Upper lobe of right lung (tissue), 1 donor: ENCODE results near the gene BAIAP2L2. TPM values are rescaled to one million over a fixed set of nuclear protein-coding genes. Genes with fewer than 3 reads are reported as not detected.

Source experiments
- ATAC-seq: fragments of 200-7000 bp; cut with Tn5 transposase; one replicate; pipeline ENCODE4 v1.9.1; 2020; ENCODE audit warnings: mild to moderate bottlenecking, moderate library complexity
- DNase-seq: peaks from one replicate; pipeline ENCODE4 v3.0.0-alpha.2; 2020
- H3K27ac ChIP-seq: fragments of 200-600 bp; one replicate; pipeline ENCODE4 v1.8.0; 2022
- H3K27me3 ChIP-seq: fragments of 200-600 bp; one replicate; pipeline ENCODE4 v1.8.0; 2022; ENCODE audit warnings: mild to moderate bottlenecking
- H3K36me3 ChIP-seq: fragments of 200-600 bp; one replicate; pipeline ENCODE4 v1.8.0; 2022
- H3K4me1 ChIP-seq: fragments of 200-600 bp; one replicate; pipeline ENCODE4 v1.8.0; 2022
- H3K4me3 ChIP-seq: fragments of 200-600 bp; one replicate; pipeline ENCODE4 v1.8.0; 2022; ENCODE audit warnings: mild to moderate bottlenecking
- H3K9me3 ChIP-seq: fragments of 200-600 bp; one replicate; pipeline ENCODE4 v1.8.0; 2022
- CTCF ChIP-seq: fragments of 200-600 bp; IDR thresholded peaks from one replicate; pipeline ENCODE4 v1.8.0; 2022; ENCODE audit warnings: antibody characterized with exemption
- intact Hi-C: fragments of 100-400 bp; cut with DNase I; formaldehyde crosslinking; loops from one replicate; pipeline ENCODE4 v1.11.0; 2022
- total RNA-seq: library from RNA; stranded (reverse); fragmentation: NEBNext Ultra II Directional; extraction: Animal tissue kit (Norgen Biotek cat#: 25700); gene quantifications from one replicate; pipeline ENCODE4 v1.2.1, GENCODE V29; 2021
- donor health status: DM: no; HTN: yes; CAD: no; lungs with severe emphysema.

Gene BAIAP2L2
- total RNA-seq, 1 donor from 2014 or later = 0.29 TPM

- ATAC-seq = peak; percentile 79
- peak overlapping the region; percentile 45 for H3K27ac ChIP-seq
These were observed 47.7 kb downstream of the BAIAP2L2 start for GRCh38 chr22:38062791-38063190.

GRCh38 chr22:38056969-38057891 is 53.3 kb downstream of the BAIAP2L2 start, which contains the start of gene PICK1:
Gene PICK1 (plus strand): TSS chr22:38057404. CDS start chr22:38057810, 406 bp downstream.
- H3K36me3 ChIP-seq = peaks cover 4% of the 10 kb centered on the region
- H3K4me3 ChIP-seq = peak within 1 kb of the TSS; percentile 69
- H3K9me3 ChIP-seq = no peaks in the 10 kb centered on the region
- intact Hi-C loops = no loop called here
- H3K4me1 ChIP-seq = no peaks in the 10 kb centered on the region
- ATAC-seq (peak; percentile 90), DNase-seq (peak; percentile 95)
- TF ChIP-seq CTCF = no peak
- H3K27ac ChIP-seq = peak within 1 kb of the TSS; percentile 90
- H3K27me3 ChIP-seq = no peaks in the 10 kb centered on the region

More at GRCh38 chr22:38062791-38063190, 47.7 kb downstream of the BAIAP2L2 start:
- intact Hi-C loops = no loop called here
- no peak for TF ChIP-seq CTCF
- no peak overlapping the region for H3K4me3 ChIP-seq
- H3K9me3 ChIP-seq = no peaks in the 10 kb centered on the region
- peaks cover 51% of the 10 kb centered on the region for H3K36me3 ChIP-seq
- no peak for DNase-seq
- no peaks in the 10 kb centered on the region for H3K27me3 ChIP-seq
- no peaks in the 10 kb centered on the region for H3K4me1 ChIP-seq

- DNase-seq = peak; percentile 88
- no peaks in the 10 kb centered on the region for H3K27me3 ChIP-seq
- peak; percentile 84 for TF ChIP-seq CTCF
- no peaks in the 10 kb centered on the region for H3K4me1 ChIP-seq
- H3K4me3 ChIP-seq = no peak overlapping the region
- no peak overlapping the region for H3K27ac ChIP-seq
- peak; percentile 82 for ATAC-seq
- no peaks in the 10 kb centered on the region for H3K36me3 ChIP-seq
- H3K9me3 ChIP-seq = no peaks in the 10 kb centered on the region
- intact Hi-C loops = loop anchor here (5.0 kb wide), 1 partner anchor 520 kb away; the partner anchor contains the start of gene DMC1
These were observed 58.3 kb downstream of the BAIAP2L2 start for GRCh38 chr22:38051900-38052862.

- intact Hi-C loops = loop anchor here (5.0 kb wide), 1 partner anchor 521 kb away; the partner anchor contains the start of gene DMC1
- DNase-seq = no peak
These were observed 59.2 kb downstream of the BAIAP2L2 start for GRCh38 chr22:38051261-38051660.

More at GRCh38 chr22:38051261-38051660, 59.2 kb downstream of the BAIAP2L2 start:
- no peak for ATAC-seq
- Histone ChIP-seq H3K27me3 (no peaks in the 10 kb centered on the region), H3K4me1 (no peaks in the 10 kb centered on the region), H3K36me3 (no peaks in the 10 kb centered on the region), H3K9me3 (no peaks in the 10 kb centered on the region), H3K4me3 (no peak overlapping the region), H3K27ac (no peak overlapping the region)
- no peak for TF ChIP-seq CTCF
